Right ventricle myocardium superior (tissue), 1 donor: ENCODE measurements around the gene TBC1D10A. TPM values are rescaled to one million over a fixed set of nuclear protein-coding genes. Genes with fewer than 3 reads are reported as not detected.

ENCODE experiments used
- ATAC-seq: fragments of 200-7000 bp; cut with Tn5 transposase; one replicate; pipeline ENCODE4 v1.9.1; 2020; ENCODE audit warnings: mild to moderate bottlenecking; ENCODE audit not compliant: poor library complexity
- DNase-seq: peaks from one replicate; pipeline ENCODE4 v3.0.0-alpha.2; 2020
- intact Hi-C: fragments of 100-400 bp; cut with DNase I; formaldehyde crosslinking; loops from one replicate; pipeline ENCODE4 v1.11.2; 2022
- total RNA-seq: library from RNA; stranded (reverse); fragmentation: NEBNext Ultra II Directional; extraction: Animal tissue kit (Norgen Biotek cat#: 25700); gene quantifications from one replicate; pipeline ENCODE4 v1.2.1, GENCODE V29; 2021
- donor health status: DM: no; HTN: yes; CAD: no; lungs with severe emphysema.

The TBC1D10A gene
- total RNA-seq, 1 donor from 2014 or later: 6.5 TPM

- no peak for ATAC-seq
- intact Hi-C loops: no loop called here
Measured at GRCh38 chr22:30245181-30245984, 81.4 kb downstream of the TBC1D10A start.

GRCh38 chr22:30244641-30245040 is 82.1 kb downstream of the TBC1D10A start:
- DNase-seq (no peak), ATAC-seq (no peak)
- intact Hi-C loops: no loop called here

More at GRCh38 chr22:30245181-30245984, 81.4 kb downstream of the TBC1D10A start:
- DNase-seq: no peak

DNA sequence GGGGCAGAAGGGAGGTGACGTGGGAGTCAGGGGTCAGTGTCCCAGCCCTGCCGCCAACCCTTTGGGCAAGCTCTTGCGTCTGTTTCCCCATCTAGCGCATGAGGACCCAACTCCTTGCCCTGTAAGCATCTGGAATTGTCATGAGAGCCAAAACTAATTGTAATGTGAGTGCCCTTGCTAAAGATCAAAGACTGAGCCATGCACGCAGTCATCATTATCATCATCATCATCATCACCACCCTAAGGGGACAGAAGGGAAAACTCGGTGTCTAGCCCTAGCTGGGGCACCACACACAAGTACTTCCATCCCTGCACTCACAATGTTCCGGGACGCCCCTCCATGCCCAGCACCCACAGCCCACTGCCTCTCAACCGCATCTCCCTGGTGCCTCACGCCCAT is 82.7 kb downstream of the TBC1D10A start:
- no peak for DNase-seq
- ATAC-seq: no peak
- intact Hi-C loops: no loop called here

DNA sequence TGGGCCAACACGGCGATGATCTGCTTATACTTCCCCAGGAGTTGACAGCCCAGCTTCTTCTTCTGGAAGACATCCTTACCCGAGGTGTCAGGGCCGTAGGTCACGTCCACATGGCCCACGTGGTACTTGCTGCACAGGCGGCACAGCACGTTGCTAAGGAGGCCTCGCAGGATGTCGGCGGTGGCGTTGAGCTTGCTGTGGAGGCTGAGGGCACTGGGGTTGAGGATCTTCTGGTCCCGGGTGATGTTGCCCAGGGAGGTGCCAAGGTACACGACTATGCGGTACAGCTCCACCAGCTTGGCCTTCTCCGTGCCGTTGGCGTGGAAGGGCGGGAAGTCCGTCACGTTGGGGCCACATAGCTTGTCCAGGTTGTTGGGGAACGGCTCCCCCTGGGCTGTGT is 83.1 kb downstream of the TBC1D10A start:
- ATAC-seq: no peak
- intact Hi-C loops: no loop called here

More for the DNA sequence above, 83.1 kb downstream of the TBC1D10A start:
- DNase-seq: no peak

Other genes with a start within 250 kb of the TBC1D10A start
- gene HORMAD2, start 246.5 kb downstream of the TBC1D10A start, total RNA-seq: not detected
- gene LIF, start 80.2 kb downstream of the TBC1D10A start, total RNA-seq: 0.54 TPM
- gene OSM, start 60.1 kb downstream of the TBC1D10A start, total RNA-seq: 0.11 TPM
- gene CASTOR1, start 37.4 kb downstream of the TBC1D10A start, total RNA-seq: 5.3 TPM
- 87.7 TPM for gene SF3A1, start 30.0 kb upstream of the TBC1D10A start, total RNA-seq
- 0.51 TPM for gene CCDC157, start 30.1 kb upstream of the TBC1D10A start, total RNA-seq
- gene RNF215, start 60.5 kb upstream of the TBC1D10A start, total RNA-seq: 4.3 TPM
- gene SEC14L2, start 70.1 kb upstream of the TBC1D10A start, total RNA-seq: 1.5 TPM
- 15.1 TPM for gene MTFP1, start 98.8 kb upstream of the TBC1D10A start, total RNA-seq
- not detected for gene SEC14L3, start 145.1 kb upstream of the TBC1D10A start, total RNA-seq
- gene SEC14L4, start 178.8 kb upstream of the TBC1D10A start, total RNA-seq: not detected
- not detected for gene SEC14L6, start 219.8 kb upstream of the TBC1D10A start, total RNA-seq
- gene GAL3ST1, start 247.7 kb upstream of the TBC1D10A start, total RNA-seq: 0.27 TPM